C4-2B (cell line): Measurements from ENCODE around the gene KRTAP1-5.

Experiments used
- CTCF ChIP-seq: fragments of 450-650 bp; conservative IDR thresholded peaks from 2 replicates; pipeline ENCODE4 v1.5.1; 2017; ENCODE audit warnings: mild to moderate bottlenecking
- ZFX ChIP-seq: fragments of 450-650 bp; IDR thresholded peaks from 2 replicates; pipeline ENCODE4 v1.6.1; 2017

GRCh38 chr17:41052566-41052965, 25.6 kb upstream of the KRTAP1-5 start:
- no peak for TF ChIP-seq CTCF
- TF ChIP-seq ZFX = no peak
